K562 (cell line): ENCODE data around the gene OTUD5. TPM values are rescaled to one million over a fixed set of nuclear protein-coding genes. Genes with fewer than 3 reads are reported as not detected.

ENCODE experiments used
- ADNP ChIP-seq: fragments of 200-800 bp; sonication (Bioruptor generic); IDR thresholded peaks from 2 replicates; pipeline ENCODE4 v1.6.1; 2016; ENCODE audit warnings: missing genetic modification characterization, missing compliant biosample characterization
- CBX8 ChIP-seq: fragments of 200-600 bp; sonication (generic); IDR thresholded peaks from 2 replicates; pipeline ENCODE4 v1.6.1; 2012; ENCODE audit warnings: borderline replicate concordance, mixed run types, low read depth, mild to moderate bottlenecking, moderate library complexity, mixed read lengths, low read length, control low read depth, inconsistent platforms; ENCODE audit not compliant: poor library complexity, severe bottlenecking; ENCODE audit errors: extremely low read depth
- CHD2 ChIP-seq: IDR thresholded peaks from 2 replicates; pipeline ENCODE4 v1.6.1; 2011; ENCODE audit warnings: low read depth, low read length
- CREBBP ChIP-seq: IDR thresholded peaks from one replicate; pipeline ENCODE4 v1.6.1; 2012; ENCODE audit warnings: low read depth, mild to moderate bottlenecking, control low read depth, inconsistent platforms, low read length
- E2F3 ChIP-seq: fragments of 250-450 bp; sonication (Bioruptor Pico); IDR thresholded peaks from 2 replicates; pipeline ENCODE4 v1.4.0; 2020; ENCODE audit warnings: mild to moderate bottlenecking
- JUN ChIP-seq, 2 experiments: sonication (generic) in 1 of 2; formaldehyde crosslinking in 1 of 2; IDR thresholded peaks; 2 replicates each; pipeline versions ENCODE4 v1.6.1 to v1.8.0; 2012 to 2022; ENCODE audit warnings: borderline replicate concordance in 2 of 2, mild to moderate bottlenecking in 2 of 2, improper control_type of control experiment in 1 of 2, low read depth in 1 of 2, low read length in 1 of 2, missing genetic modification reagents in 1 of 2
- LARP7 ChIP-seq: fragments of 450-650 bp; IDR thresholded peaks from 2 replicates; pipeline ENCODE4 v1.6.1; 2016
- LEF1 ChIP-seq: fragments of 450-650 bp; IDR thresholded peaks from 2 replicates; pipeline ENCODE4 v1.6.1; 2016; ENCODE audit warnings: mild to moderate bottlenecking
- NR4A1 ChIP-seq, 2 experiments: fragments of 250-450 bp in 1 of 2; fragments of 450-650 bp in 1 of 2; sonication (Bioruptor Pico) in 1 of 2; IDR thresholded peaks; 2 replicates each; pipeline versions ENCODE4 v1.4.0 to v1.6.1; 2016 to 2020; ENCODE audit warnings: mild to moderate bottlenecking in 2 of 2, missing compliant biosample characterization in 1 of 2, missing genetic modification characterization in 1 of 2, moderate library complexity in 1 of 2
- OTX1 ChIP-seq: fragments of 450-650 bp; formaldehyde crosslinking; IDR thresholded peaks from 2 replicates; pipeline ENCODE4 v1.4.0; 2022; ENCODE audit warnings: mild to moderate bottlenecking
- PRMT5 ChIP-seq: sonication (generic); formaldehyde crosslinking; IDR thresholded peaks from 2 replicates; pipeline ENCODE4 v1.5.0; 2020; ENCODE audit warnings: missing genetic modification reagents
- PURB ChIP-seq: sonication (generic); formaldehyde crosslinking; IDR thresholded peaks from 2 replicates; pipeline ENCODE4 v1.9.0; 2021; ENCODE audit warnings: low read depth, mild to moderate bottlenecking, missing genetic modification reagents
- PYGO2 ChIP-seq: fragments of 450-650 bp; IDR thresholded peaks from 2 replicates; pipeline ENCODE4 v1.6.1; 2016; ENCODE audit warnings: mild to moderate bottlenecking, missing genetic modification characterization, moderate library complexity, missing compliant biosample characterization
- SMAD2 ChIP-seq: fragments of 150-350 bp; IDR thresholded peaks from 2 replicates; pipeline ENCODE4 v1.6.1; 2014; ENCODE audit warnings: low read depth, mild to moderate bottlenecking, low read length
- TOE1 ChIP-seq, 2 experiments: fragments of 450-650 bp in 1 of 2; sonication (generic) in 1 of 2; formaldehyde crosslinking in 1 of 2; IDR thresholded peaks; 2 replicates each; pipeline versions ENCODE4 v1.7.1 to v1.8.0; 2016 to 2022; ENCODE audit warnings: borderline replicate concordance in 2 of 2, mild to moderate bottlenecking in 2 of 2, antibody characterized with exemption in 1 of 2, inconsistent platforms in 1 of 2, low read depth in 1 of 2, missing genetic modification reagents in 1 of 2, moderate library complexity in 1 of 2
- ZHX1 ChIP-seq: fragments of 150-350 bp; conservative IDR thresholded peaks from 2 replicates; pipeline ENCODE4 v1.6.1; 2014; ENCODE audit warnings: low read length
- ZNF12 ChIP-seq: sonication (generic); formaldehyde crosslinking; IDR thresholded peaks from 2 replicates; pipeline ENCODE4 v1.4.0; 2020; ENCODE audit warnings: mild to moderate bottlenecking, missing genetic modification reagents
- ZNF133 ChIP-seq: fragments of 250-450 bp; sonication (Bioruptor Pico); IDR thresholded peaks from 2 replicates; pipeline ENCODE4 v1.4.0; 2020; ENCODE audit warnings: mild to moderate bottlenecking
- ZNF140 ChIP-seq: fragments of 250-450 bp; sonication (Bioruptor Pico); IDR thresholded peaks from 2 replicates; pipeline ENCODE4 v1.8.0; 2021; ENCODE audit warnings: moderate library complexity, mild to moderate bottlenecking, inconsistent platforms
- ZNF398 ChIP-seq: fragments of 250-450 bp; sonication (Bioruptor Pico); IDR thresholded peaks from 2 replicates; pipeline ENCODE4 v1.8.0; 2021; ENCODE audit warnings: moderate library complexity, mild to moderate bottlenecking, inconsistent platforms
- ZNF436 ChIP-seq: fragments of 250-450, 450-650 bp; sonication (Bioruptor Pico); formaldehyde crosslinking; IDR thresholded peaks from 2 replicates; pipeline ENCODE4 v1.7.0; 2020; ENCODE audit warnings: mild to moderate bottlenecking
- ZNF79 ChIP-seq: fragments of 250-450 bp; sonication (Bioruptor Pico); IDR thresholded peaks from 2 replicates; pipeline ENCODE4 v1.4.0; 2020; ENCODE audit warnings: low read depth, mild to moderate bottlenecking, moderate library complexity
- polyA plus RNA-seq, 8 experiments: library from polyadenylated mRNA; depleted of rRNA in 4 of 8; stranded (reverse) in 5 of 8; unstranded in 3 of 8; fragments of >200 nt; fragmentation: Nextera tagmentation in 2 of 8; fragmentation: Illumina TruSeq in 1 of 8; extraction: Ambion mirVana in 2 of 8; extraction: Trizol in 1 of 8; gene quantifications; 2 replicates each; pipeline versions ENCODE4 v1.2.1 to v1.2.3, GENCODE V29; 2011 to 2014; ENCODE audit warnings: inconsistent platforms in 1 of 8, missing spikeins in 1 of 8
- total RNA-seq, 7 experiments: library from RNA; depleted of rRNA in 6 of 7; stranded (reverse); fragments of >200 nt in 6 of 7; fragmentation: Illumina TruSeq in 2 of 7; extraction: Trizol in 2 of 7; gene quantifications; 2 replicates each; pipeline versions ENCODE4 v1.2.1 to v1.2.3, GENCODE V29; 2011 to 2021; ENCODE audit warnings: low replicate concordance in 1 of 7

Gene OTUD5
- total and polyA plus RNA-seq, 9 of the 15 experiments (the other 6 are each of a cell fraction or from before 2014, with no cell fraction given), result 3.6 to 102 (median 59.0) TPM

- TF ChIP-seq JUN (IDR thresholded peaks at IDR 0.05; ENCODE audit: borderline replicate concordance, low read depth, low read length) (peak; percentile 32; the same call in 1 of the 2 replicates), JUN (CRISPR knock-in tag; IDR thresholded peaks at IDR 0.05; ENCODE audit: borderline replicate concordance) (no peak), ZNF12 (CRISPR knock-in tag) (no peak), PYGO2 (tag) (no peak), PRMT5 (CRISPR knock-in tag) (no peak), OTX1 (CRISPR knock-in tag) (0 out of 2 replicates have a peak, but pooled peaks have one; percentile 45), PURB (no peak), ZNF398 (CRISPR knock-in tag) (no peak), E2F3 (CRISPR knock-in tag) (no peak), ZNF133 (CRISPR knock-in tag) (no peak), LEF1 (no peak), ZNF140 (no peak), ADNP (no peak), LARP7 (no peak), SMAD2 (no peak), CHD2 (peak; percentile 63), CBX8 (no peak), ZNF79 (CRISPR knock-in tag) (no peak), TOE1 (IDR thresholded peaks at IDR 0.05; ENCODE audit: borderline replicate concordance) (peak; percentile 38; the same call in 1 of the 2 replicates), TOE1 (CRISPR knock-in tag; IDR thresholded peaks at IDR 0.05; ENCODE audit: borderline replicate concordance, low read depth) (no peak), ZNF436 (CRISPR knock-in tag) (no peak), NR4A1 (CRISPR knock-in tag; IDR thresholded peaks at IDR 0.05) (no peak), NR4A1 (tag; IDR thresholded peaks at IDR 0.05) (no peak), CREBBP (no peak), ZHX1 (no peak)
Measured at GRCh38 chrX:48957827-48958634, 624 bp upstream of the OTUD5 start (continued).
